ENCODE data around the gene B4GALNT1. TPM values are rescaled to one million over a fixed set of nuclear protein-coding genes. Genes with fewer than 3 reads are reported as not detected.

The B4GALNT1 gene
- total RNA-seq, 2 experiments from 2014 or later: 1.2 to 3.1 TPM

- Histone ChIP-seq H4K20me1 (ENCODE audit: insufficient read depth, low read length) (no peaks in the 10 kb centered on the region), H3K9me2 (ENCODE audit: insufficient read depth, low read length) (no peaks in the 10 kb centered on the region), H3K79me2 (ENCODE audit: insufficient read depth, low read depth, low read length) (no peaks in the 10 kb centered on the region), H3K36me3 (ENCODE audit: insufficient read depth, low read length) (no peaks in the 10 kb centered on the region), H3K27ac (ENCODE audit: low read depth, low read length, poor library complexity, severe bottlenecking) (no peak overlapping the region), H3K4me3 (ENCODE audit: low read depth, low read length, poor library complexity, severe bottlenecking) (no peak overlapping the region), H2AFZ (ENCODE audit: low read length) (no peak overlapping the region), H3K9me3 (ENCODE audit: low read length) (no peaks in the 10 kb centered on the region), H3K4me2 (ENCODE audit: low read length) (peak overlapping the region; percentile 61), H3K4me1 (ENCODE audit: insufficient read depth, low read length, poor library complexity, severe bottlenecking) (peaks cover 15% of the 10 kb centered on the region)
- ChIA-PET CTCF (ENCODE audit: unreplicated experiment) (interaction anchor here (1.1 to 1.5 kb wide), 2 partner anchors 15 to 31 kb away, joined by 3 to 6 read pairs; no protein-coding TSS in a partner anchor), POLR2A (interaction anchor here (1.2 to 1.5 kb wide), 3 partner anchors 24 to 34 kb away, joined by 3 to 4 read pairs (median 3); partner anchors contain the start of gene PIP4K2C)
- intact Hi-C loops (cut with micrococcal nuclease; ENCODE audit: unreplicated experiment): loop anchor here (2.0 kb wide), 1 partner anchor 32 kb away; no protein-coding TSS in a partner anchor
- no peak for TF ChIP-seq CTCF (conservative IDR thresholded peaks at IDR 0.05; ENCODE audit: low read length)
- TF ChIP-seq EZH2phosphoT487 (IDR thresholded peaks at IDR 0.05; ENCODE audit: borderline replicate concordance, low read depth, low read length): no peak
- no TSS peak for BruUV-seq (replicated peaks)
- no peak for DNase-seq (ENCODE audit: low spot score)
These were observed 18.0 kb downstream of the B4GALNT1 start for GRCh38 chr12:57614948-57615500.

- Histone ChIP-seq H3K27ac (ENCODE audit: low read depth, low read length, poor library complexity, severe bottlenecking) (no peak overlapping the region), H2AFZ (ENCODE audit: low read length) (no peak overlapping the region), H3K79me2 (ENCODE audit: insufficient read depth, low read depth, low read length) (no peaks in the 10 kb centered on the region), H3K9me3 (ENCODE audit: low read length) (no peaks in the 10 kb centered on the region), H3K4me2 (ENCODE audit: low read length) (peak overlapping the region; percentile 61), H3K9me2 (ENCODE audit: insufficient read depth, low read length) (no peaks in the 10 kb centered on the region), H3K4me3 (ENCODE audit: low read depth, low read length, poor library complexity, severe bottlenecking) (peak overlapping the region; percentile 1), H3K36me3 (ENCODE audit: insufficient read depth, low read length) (no peaks in the 10 kb centered on the region), H3K4me1 (ENCODE audit: insufficient read depth, low read length, poor library complexity, severe bottlenecking) (peaks cover 15% of the 10 kb centered on the region), H4K20me1 (ENCODE audit: insufficient read depth, low read length) (no peaks in the 10 kb centered on the region)
- intact Hi-C loops (cut with micrococcal nuclease; ENCODE audit: unreplicated experiment): loop anchor here (2.0 kb wide), 1 partner anchor 32 kb away; no protein-coding TSS in a partner anchor
- peak; percentile 70 for DNase-seq (ENCODE audit: low spot score)
- ChIA-PET CTCF (ENCODE audit: unreplicated experiment) (interaction anchor here (1.1 to 1.5 kb wide), 2 partner anchors 16 to 30 kb away, joined by 3 to 6 read pairs; no protein-coding TSS in a partner anchor), POLR2A (interaction anchor here (1.2 to 1.6 kb wide), 4 partner anchors 23 to 47 kb away, joined by 3 to 5 read pairs (median 4); partner anchors contain the start of gene PIP4K2C)
- BruUV-seq (replicated peaks): no TSS peak
- TF ChIP-seq EZH2phosphoT487 (IDR thresholded peaks at IDR 0.05; ENCODE audit: borderline replicate concordance, low read depth, low read length): no peak
- TF ChIP-seq CTCF (conservative IDR thresholded peaks at IDR 0.05; ENCODE audit: low read length): no peak
These were observed 18.6 kb downstream of the B4GALNT1 start for GRCh38 chr12:57614178-57614947.
